Measurements from ENCODE around the gene GNPNAT1.
"Not testable (repeated sequence)": the region's sequence is repeated elsewhere in the genome, so short reads cannot be mapped to it uniquely, and the experiment has no call there.

GNPNAT1 gene

GRCh38 chr14:52727509-52727908, 63.9 kb downstream of the GNPNAT1 start:
- H3K36me3 Mint-ChIP-seq; H3K9me3 Mint-ChIP-seq (ENCODE audit: low read depth); H3K4me3 Mint-ChIP-seq; H3K27ac Mint-ChIP-seq; H3K27me3 Mint-ChIP-seq: not testable (repeated sequence)
- peaks cover 24% of the 10 kb centered on the region for H3K4me1 Mint-ChIP-seq (ENCODE audit: low read depth)

Measured in activated naive CD8-positive, alpha-beta T cell (primary cell).